ENCODE results near the gene STYXL1.

STYXL1 gene

DNA sequence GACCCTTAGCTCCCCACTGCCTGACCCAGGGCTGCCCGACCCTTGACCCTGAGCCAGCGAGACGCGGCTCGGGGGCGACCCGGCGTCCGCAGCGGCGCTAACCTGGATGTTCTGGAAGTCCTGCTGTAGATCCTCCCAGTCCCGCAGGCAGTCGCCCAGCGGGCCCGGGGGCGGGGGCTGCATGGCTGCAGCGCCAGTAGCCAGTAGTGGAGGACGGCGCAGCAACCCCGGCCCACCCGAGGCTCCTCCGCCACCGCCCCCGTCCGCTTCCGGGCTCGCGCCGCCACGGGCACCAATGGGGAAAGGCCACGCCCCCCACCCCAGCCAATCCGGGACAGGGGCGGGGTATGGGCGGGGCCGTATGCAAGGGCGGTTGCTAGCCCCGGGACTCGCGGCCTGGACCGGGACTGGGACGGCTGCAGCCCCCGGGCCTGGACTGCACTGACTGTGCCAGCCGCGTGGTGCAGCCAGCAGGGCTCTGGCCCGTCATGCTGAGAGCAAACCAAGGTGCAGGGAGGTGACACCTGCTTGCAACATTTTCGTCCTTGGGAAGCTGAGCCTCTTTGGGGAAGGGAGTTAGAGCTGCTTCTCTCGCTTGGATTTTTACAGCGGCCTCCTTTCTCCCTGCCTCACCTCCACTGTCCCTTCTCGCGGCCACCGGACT is 53.3 kb downstream of the STYXL1 start, which contains the start of gene TMEM120A:
TMEM120A (minus strand) TSS at position 208 of the 664 bp plus-strand sequence; CDS start at position 183, 25 bp downstream.
- TF ChIP-seq, protein P1, sequence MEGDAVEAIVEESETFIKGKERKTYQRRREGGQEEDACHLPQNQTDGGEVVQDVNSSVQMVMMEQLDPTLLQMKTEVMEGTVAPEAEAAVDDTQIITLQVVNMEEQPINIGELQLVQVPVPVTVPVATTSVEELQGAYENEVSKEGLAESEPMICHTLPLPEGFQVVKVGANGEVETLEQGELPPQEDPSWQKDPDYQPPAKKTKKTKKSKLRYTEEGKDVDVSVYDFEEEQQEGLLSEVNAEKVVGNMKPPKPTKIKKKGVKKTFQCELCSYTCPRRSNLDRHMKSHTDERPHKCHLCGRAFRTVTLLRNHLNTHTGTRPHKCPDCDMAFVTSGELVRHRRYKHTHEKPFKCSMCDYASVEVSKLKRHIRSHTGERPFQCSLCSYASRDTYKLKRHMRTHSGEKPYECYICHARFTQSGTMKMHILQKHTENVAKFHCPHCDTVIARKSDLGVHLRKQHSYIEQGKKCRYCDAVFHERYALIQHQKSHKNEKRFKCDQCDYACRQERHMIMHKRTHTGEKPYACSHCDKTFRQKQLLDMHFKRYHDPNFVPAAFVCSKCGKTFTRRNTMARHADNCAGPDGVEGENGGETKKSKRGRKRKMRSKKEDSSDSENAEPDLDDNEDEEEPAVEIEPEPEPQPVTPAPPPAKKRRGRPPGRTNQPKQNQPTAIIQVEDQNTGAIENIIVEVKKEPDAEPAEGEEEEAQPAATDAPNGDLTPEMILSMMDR (IDR thresholded peaks at IDR 0.05; ENCODE audit: extremely low read depth, missing control alignments): no peak
- DNase-seq (ENCODE audit: low spot score): peak; percentile 100

DNA sequence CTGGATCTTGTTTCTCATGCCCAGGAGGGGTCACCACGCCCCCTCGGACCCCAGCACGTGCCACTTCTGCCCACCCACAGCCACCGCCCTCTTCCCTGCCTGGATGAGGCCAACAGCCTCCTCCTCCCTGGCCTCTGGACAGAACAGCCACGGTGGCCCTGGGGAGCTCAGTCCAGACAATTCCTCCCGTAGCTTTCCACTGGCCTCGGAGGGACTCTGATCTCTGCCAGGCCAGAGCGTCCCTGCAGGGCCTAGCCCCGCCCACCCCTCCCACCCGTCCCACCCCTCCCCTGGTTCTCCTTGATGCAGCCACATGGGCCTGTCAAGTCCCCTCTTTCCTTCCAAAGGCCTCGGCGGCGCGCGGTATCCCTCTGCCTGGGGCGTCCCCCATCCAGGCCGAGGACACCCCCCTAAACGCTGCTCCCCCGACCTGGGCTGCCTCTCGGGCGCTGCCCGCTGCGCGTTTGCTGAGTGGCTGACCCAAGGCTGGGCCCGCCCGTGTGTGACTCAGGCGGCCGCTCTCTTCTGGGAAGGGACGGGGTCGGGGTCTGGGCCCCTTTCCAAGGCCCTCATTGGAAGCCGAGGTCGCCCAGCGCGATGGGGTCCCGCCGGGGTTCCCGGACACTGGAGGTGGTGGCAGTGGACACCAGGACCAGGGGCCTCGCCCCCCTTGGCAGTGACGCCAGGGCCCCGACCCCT is 54.0 kb downstream of the STYXL1 start:
- TF ChIP-seq, protein P1 (IDR thresholded peaks at IDR 0.05; ENCODE audit: extremely low read depth, missing control alignments): no peak
- peak; percentile 76 for DNase-seq (ENCODE audit: low spot score)

DNA sequence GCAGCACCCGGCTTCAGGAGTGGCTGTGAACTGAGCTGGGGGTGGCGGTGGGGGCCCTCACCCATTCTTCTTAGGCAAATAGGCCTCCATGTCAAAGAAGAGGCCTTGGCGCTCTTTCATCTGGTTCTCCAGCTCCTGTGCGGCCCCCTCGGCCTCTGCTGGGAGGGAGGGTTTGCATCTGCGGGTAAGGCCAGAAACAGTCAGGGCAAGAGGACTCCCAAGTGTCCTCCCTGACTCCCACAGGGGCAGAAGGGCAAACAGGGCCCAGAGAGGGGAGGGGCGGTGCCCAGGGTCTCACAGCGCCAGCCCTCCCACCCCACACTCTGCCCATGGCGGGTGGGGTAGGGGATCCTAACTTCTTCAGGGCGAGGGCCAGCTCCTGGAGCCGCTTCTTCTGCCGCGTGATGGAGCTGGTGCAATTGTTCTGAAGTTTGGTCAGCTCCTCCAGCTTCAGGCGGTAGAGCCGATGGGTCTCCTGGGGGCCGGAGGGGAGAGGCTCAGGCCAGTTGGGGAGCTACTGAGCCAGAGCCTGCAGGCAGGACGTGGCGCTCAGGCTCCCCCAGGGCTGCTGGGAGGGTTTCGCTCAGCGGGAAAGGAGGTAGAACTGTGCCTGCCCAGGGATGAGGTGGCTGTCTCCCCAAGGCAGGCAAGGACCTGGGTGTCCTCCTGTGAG is 55.6 kb downstream of the STYXL1 start:
- TF ChIP-seq, protein P1 (IDR thresholded peaks at IDR 0.05; ENCODE audit: extremely low read depth, missing control alignments): no peak
- no peak for DNase-seq (ENCODE audit: low spot score)

DNA sequence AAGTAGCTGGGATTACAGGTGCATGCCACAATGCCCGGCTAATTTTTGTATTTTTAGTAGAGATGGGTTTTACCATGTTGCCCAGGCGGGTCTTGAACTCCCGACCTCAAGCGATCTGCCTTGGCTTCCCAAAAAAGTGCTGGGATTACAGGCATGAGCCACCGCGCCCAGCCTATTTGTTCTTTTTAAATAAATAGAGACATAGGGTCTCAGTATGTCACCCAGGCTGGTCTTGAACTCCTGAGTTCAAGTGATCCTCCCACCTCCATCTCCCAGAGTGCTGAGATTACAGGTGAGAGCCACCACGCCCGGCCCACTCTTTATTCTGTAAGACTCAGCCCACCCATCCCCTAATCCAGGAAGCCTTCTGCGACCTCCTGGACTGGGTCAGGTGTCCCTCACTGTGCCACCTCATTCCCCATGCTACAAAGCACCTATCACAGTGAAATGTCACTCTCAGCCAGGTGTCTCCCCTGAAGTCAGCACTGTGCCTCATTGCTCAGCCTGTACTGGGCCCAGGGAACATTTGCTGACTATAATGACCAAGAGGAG is 56.2 kb downstream of the STYXL1 start:
- no peak for DNase-seq (ENCODE audit: low spot score)
- TF ChIP-seq, protein P1 (IDR thresholded peaks at IDR 0.05; ENCODE audit: extremely low read depth, missing control alignments): no peak

DNA sequence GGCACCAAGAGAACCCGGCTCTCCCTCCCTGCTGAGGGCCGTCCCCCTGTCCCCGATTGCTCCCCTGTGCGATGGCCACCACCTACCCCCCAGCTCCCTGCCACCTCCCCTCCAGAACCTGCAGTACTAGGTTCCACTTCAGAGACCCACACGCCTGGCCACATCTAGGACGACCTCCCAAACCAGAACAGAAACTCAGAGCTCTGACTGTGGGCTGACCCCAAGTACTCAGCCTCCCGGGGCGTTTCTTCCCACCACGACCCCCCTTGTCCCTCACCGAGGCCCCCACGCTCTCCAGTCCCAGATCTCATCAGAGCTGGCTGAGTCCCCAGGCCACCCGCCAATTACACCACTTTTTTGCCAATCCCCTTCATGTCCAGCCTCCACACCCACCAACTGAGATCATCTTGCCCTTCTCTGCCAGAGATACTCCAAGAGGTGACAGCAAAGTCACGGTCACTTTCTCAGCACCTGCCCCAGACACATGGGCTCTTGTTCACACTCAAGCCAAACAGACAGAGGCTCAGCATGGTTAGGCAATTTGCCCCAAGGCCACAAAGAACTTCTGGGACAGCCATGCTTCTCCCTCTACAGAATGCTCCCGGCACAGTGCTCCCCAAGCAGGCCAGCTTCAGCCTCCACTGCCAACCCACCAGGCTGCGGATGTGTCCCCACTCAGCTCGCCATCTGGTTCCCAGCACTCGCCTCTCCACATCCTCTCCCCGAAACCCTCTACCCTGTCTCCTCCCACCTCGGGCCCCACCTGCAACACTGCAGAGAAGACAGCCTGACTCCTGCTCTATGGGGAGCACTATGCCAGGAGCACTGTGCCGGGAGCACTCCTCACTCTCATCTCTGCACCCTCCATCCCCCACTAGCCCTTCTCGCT is 58.1 kb downstream of the STYXL1 start:
- TF ChIP-seq, protein P1 (IDR thresholded peaks at IDR 0.05; ENCODE audit: extremely low read depth, missing control alignments): no peak
- peak; percentile 43 for DNase-seq (ENCODE audit: low spot score)

DNA sequence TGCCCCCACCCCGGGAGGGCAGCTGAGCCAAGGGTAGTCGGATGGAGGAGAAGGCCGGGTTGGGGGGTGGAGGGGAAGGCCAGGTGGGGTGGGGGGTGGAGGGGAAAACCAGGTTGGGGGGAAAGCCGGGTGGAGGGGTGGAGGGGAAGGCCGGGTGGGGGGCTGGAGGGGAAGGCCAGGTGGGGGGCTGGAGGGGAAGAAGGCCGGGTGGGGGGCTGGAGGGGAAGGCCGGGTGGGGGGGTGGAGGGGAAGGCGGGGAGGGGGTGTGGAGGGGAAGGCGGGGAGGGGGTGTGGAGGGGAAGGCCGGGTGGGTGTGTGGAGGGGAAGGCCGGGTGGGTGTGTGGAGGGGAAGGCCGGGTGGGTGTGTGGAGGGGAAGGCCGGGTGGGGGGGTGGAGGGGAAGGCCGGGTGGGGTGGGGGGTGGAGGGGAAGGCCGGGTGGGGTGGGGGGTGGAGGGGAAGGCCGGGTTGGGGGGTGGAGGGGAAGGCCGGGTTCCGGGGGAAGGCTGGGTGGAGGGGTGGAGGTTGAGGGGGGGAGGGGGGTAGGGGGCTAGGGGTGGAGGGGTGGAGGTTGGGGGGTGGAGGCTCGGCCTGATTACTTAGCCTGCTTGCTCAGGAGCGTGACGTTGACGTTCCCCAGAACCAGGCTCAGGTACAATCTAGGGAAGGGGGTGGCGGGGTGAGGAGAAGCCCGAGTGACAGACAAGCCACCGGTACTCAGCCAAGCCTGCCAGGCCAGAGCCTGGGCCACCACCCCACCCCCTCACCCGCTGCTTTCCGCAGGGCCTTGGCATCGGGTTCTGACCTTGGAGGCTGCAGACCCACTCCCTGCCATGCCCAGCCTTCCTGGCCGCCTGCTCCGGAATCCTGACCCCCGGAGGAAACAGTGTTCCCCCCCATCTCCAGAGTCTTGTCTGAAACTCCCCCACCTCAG is 59.0 kb downstream of the STYXL1 start:
- peak; percentile 55 for DNase-seq (ENCODE audit: low spot score)
- TF ChIP-seq, protein P1 (IDR thresholded peaks at IDR 0.05; ENCODE audit: extremely low read depth, missing control alignments): no peak
